ENCODE data around the gene MUC15.

MUC15 gene

GRCh38 chr11:26571861-26572654, at the start of gene MUC15:
MUC15 (minus strand) TSS chr11:26572263; CDS start chr11:26567094, 5,169 bp downstream.
- Histone ChIP-seq H3K9ac (ENCODE audit: low read depth, low read length, poor library complexity, severe bottlenecking) (no peak within 1 kb of the TSS), H3K4me3 (ENCODE audit: low read length, poor library complexity, severe bottlenecking) (no peak within 1 kb of the TSS), H3K79me2 (ENCODE audit: insufficient read depth, low read length) (no peaks in the 10 kb centered on the region), H3K36me3 (ENCODE audit: insufficient read depth, low read length) (no peaks in the 10 kb centered on the region), H3K4me2 (ENCODE audit: low read depth, low read length, poor library complexity, severe bottlenecking) (no peak within 1 kb of the TSS), H3K9me3 (ENCODE audit: insufficient read depth, low read depth, low read length) (no peaks in the 10 kb centered on the region), H3K9me2 (replicated peaks; ENCODE audit: low read depth, low read length) (no peaks in the 10 kb centered on the region), H3K4me1 (ENCODE audit: insufficient read depth, low read length, poor library complexity, severe bottlenecking) (no peaks in the 10 kb centered on the region), H4K20me1 (ENCODE audit: insufficient read depth, low read length, poor library complexity, severe bottlenecking) (no peaks in the 10 kb centered on the region), H3F3A (ENCODE audit: low read depth) (no peaks in the 10 kb centered on the region), H3K27me3 (ENCODE audit: insufficient read depth, low read length, poor library complexity, severe bottlenecking) (no peaks in the 10 kb centered on the region), H2AFZ (ENCODE audit: low read length) (no peak within 1 kb of the TSS)
- TF ChIP-seq CTCF (conservative IDR thresholded peaks at IDR 0.05; ENCODE audit: low read length) (no peak), EZH2phosphoT487 (IDR thresholded peaks at IDR 0.05; ENCODE audit: borderline replicate concordance) (no peak)

GRCh38 chr11:26621132-26621531, 49.1 kb upstream of the MUC15 start:
- no peaks in the 10 kb centered on the region for H3F3A ChIP-seq (ENCODE audit: low read depth)
- H3K4me3 ChIP-seq (ENCODE audit: low read length, poor library complexity, severe bottlenecking), result no peak overlapping the region
- no peaks in the 10 kb centered on the region for H3K9me3 ChIP-seq (ENCODE audit: insufficient read depth, low read depth, low read length)
- no peak overlapping the region for H3K9ac ChIP-seq (ENCODE audit: low read depth, low read length, poor library complexity, severe bottlenecking)
- H3K36me3 ChIP-seq (ENCODE audit: insufficient read depth, low read length), result no peaks in the 10 kb centered on the region
- no peak overlapping the region for H3K4me2 ChIP-seq (ENCODE audit: low read depth, low read length, poor library complexity, severe bottlenecking)
- no peaks in the 10 kb centered on the region for H3K79me2 ChIP-seq (ENCODE audit: insufficient read depth, low read length)
- H3K27me3 ChIP-seq (ENCODE audit: insufficient read depth, low read length, poor library complexity, severe bottlenecking), result no peaks in the 10 kb centered on the region
- H3K4me1 ChIP-seq (ENCODE audit: insufficient read depth, low read length, poor library complexity, severe bottlenecking), result no peaks in the 10 kb centered on the region
- H4K20me1 ChIP-seq (ENCODE audit: insufficient read depth, low read length, poor library complexity, severe bottlenecking), result no peaks in the 10 kb centered on the region
- no peak for TF ChIP-seq CTCF (conservative IDR thresholded peaks at IDR 0.05; ENCODE audit: low read length)
- no peak for TF ChIP-seq EZH2phosphoT487 (IDR thresholded peaks at IDR 0.05; ENCODE audit: borderline replicate concordance)
- H3K9me2 ChIP-seq (replicated peaks; ENCODE audit: low read depth, low read length), result no peaks in the 10 kb centered on the region
- no peak overlapping the region for H2AFZ ChIP-seq (ENCODE audit: low read length)

- Histone ChIP-seq H3K9me3 (ENCODE audit: insufficient read depth, low read depth, low read length) (no peaks in the 10 kb centered on the region), H4K20me1 (ENCODE audit: insufficient read depth, low read length, poor library complexity, severe bottlenecking) (no peaks in the 10 kb centered on the region), H3K9ac (ENCODE audit: low read depth, low read length, poor library complexity, severe bottlenecking) (no peak overlapping the region), H3K27me3 (ENCODE audit: insufficient read depth, low read length, poor library complexity, severe bottlenecking) (no peaks in the 10 kb centered on the region), H3K4me3 (ENCODE audit: low read length, poor library complexity, severe bottlenecking) (no peak overlapping the region), H3K36me3 (ENCODE audit: insufficient read depth, low read length) (no peaks in the 10 kb centered on the region), H2AFZ (ENCODE audit: low read length) (no peak overlapping the region), H3F3A (ENCODE audit: low read depth) (no peaks in the 10 kb centered on the region), H3K4me2 (ENCODE audit: low read depth, low read length, poor library complexity, severe bottlenecking) (no peak overlapping the region), H3K4me1 (ENCODE audit: insufficient read depth, low read length, poor library complexity, severe bottlenecking) (no peaks in the 10 kb centered on the region), H3K9me2 (replicated peaks; ENCODE audit: low read depth, low read length) (no peaks in the 10 kb centered on the region), H3K79me2 (ENCODE audit: insufficient read depth, low read length) (no peaks in the 10 kb centered on the region)
- no peak for TF ChIP-seq EZH2phosphoT487 (IDR thresholded peaks at IDR 0.05; ENCODE audit: borderline replicate concordance)
- no peak for TF ChIP-seq CTCF (conservative IDR thresholded peaks at IDR 0.05; ENCODE audit: low read length)
Observed at GRCh38 chr11:26620282-26621045, 48.4 kb upstream of the MUC15 start.

Data from Loucy (cell line).